Uterus (tissue), 4 donors: ENCODE results near the gene AK5. TPM values are rescaled to one million over a fixed set of nuclear protein-coding genes. Genes with fewer than 3 reads are reported as not detected.

Source experiments
- DNase-seq, 2 donors: peaks; one replicate each; pipeline ENCODE4 v3.0.0-alpha.2; 2019 to 2020
- H3K27ac ChIP-seq, 2 donors: fragments of 200-600 bp; sonication (generic); 1 replicate in 1 of 2; 2 replicates in 1 of 2; pipeline ENCODE4 v1.5.1; 2016 to 2018
- H3K27me3 ChIP-seq, 2 donors: fragments of 200-600 bp; sonication (generic); one replicate each; pipeline ENCODE4 v1.5.1; 2018 to 2019; ENCODE audit warnings: control low read depth in 1 of 2
- H3K36me3 ChIP-seq, 2 donors: fragments of 200-600 bp; sonication (generic); one replicate each; pipeline ENCODE4 v1.5.1; 2019; ENCODE audit warnings: control low read depth in 1 of 2
- H3K4me1 ChIP-seq, 2 donors: fragments of 200-600 bp; sonication (generic); one replicate each; pipeline ENCODE4 v1.5.1; 2018 to 2019; ENCODE audit warnings: control low read depth in 1 of 2
- H3K4me3 ChIP-seq, 2 donors: fragments of 200-600 bp; sonication (generic); 1 replicate in 1 of 2; 2 replicates in 1 of 2; pipeline ENCODE4 v1.5.1; 2018 to 2019; ENCODE audit warnings: mild to moderate bottlenecking in 1 of 2
- H3K9me3 ChIP-seq, 2 donors: fragments of 200-600 bp; sonication (generic); one replicate each; pipeline ENCODE4 v1.5.1; 2019; ENCODE audit warnings: control low read depth in 1 of 2
- POLR2A ChIP-seq, 2 donors: fragments of 450-650 bp; IDR thresholded peaks; one replicate each; pipeline ENCODE4 v1.6.1; 2016; ENCODE audit warnings: antibody characterized with exemption in 2 of 2, mild to moderate bottlenecking in 1 of 2, moderate library complexity in 1 of 2
- intact Hi-C: fragments of 100-400 bp; cut with DNase I; formaldehyde crosslinking; loops from one replicate; pipeline ENCODE4 v1.15.1; 2023; ENCODE audit warnings: low total_unique reads
- total RNA-seq, 4 donors: library from RNA; depleted of rRNA in 3 of 4; stranded (reverse); fragments of >200 nt in 3 of 4; gene quantifications; one replicate each; pipeline versions ENCODE4 v1.1.0 to v1.2.4, GENCODE V29; 2014 to 2023
- TF ChIP-seq, protein P1 (sequence below), 4 experiments: fragments of 200-600 bp in 2 of 4; fragments of 450-650 bp in 2 of 4; sonication (generic) in 2 of 4; IDR thresholded peaks; one replicate each; pipeline ENCODE4 v1.5.1; 2016 to 2019; ENCODE audit warnings: antibody characterized with exemption in 4 of 4, mild to moderate bottlenecking in 2 of 4, moderate library complexity in 1 of 4
- donor health status: DM: yes; HTN: yes; CAD: no.

The AK5 gene
- total RNA-seq, 4 donors from 2014 or later: 0.88 to 4.6 TPM; not detected in 2

DNA sequence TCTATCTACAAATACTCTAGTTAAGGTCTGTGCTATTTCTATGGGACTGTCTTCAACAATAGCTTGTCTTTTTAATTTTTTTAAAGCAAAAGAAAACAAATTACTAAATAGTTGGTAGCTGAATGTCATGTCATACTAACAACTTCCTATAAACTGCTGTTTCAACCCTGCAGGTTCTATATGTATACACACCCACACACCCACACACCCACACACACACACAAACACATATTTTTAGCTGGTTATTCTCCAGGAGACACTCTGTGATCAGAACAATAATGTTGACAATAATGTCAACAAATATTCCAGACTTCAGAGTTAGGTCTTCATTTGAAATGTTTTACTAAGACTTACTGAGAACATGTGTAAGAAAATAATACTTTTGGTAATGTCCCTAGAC lies 66.7 kb downstream of the AK5 start:
- no peak overlapping the region for H3K4me3 ChIP-seq
- no peaks in the 10 kb centered on the region for H3K4me1 ChIP-seq
- H3K36me3 ChIP-seq: no peaks in the 10 kb centered on the region
- H3K27me3 ChIP-seq: no peaks in the 10 kb centered on the region
- intact Hi-C loops: no loop called here
- TF ChIP-seq, protein P1, sequence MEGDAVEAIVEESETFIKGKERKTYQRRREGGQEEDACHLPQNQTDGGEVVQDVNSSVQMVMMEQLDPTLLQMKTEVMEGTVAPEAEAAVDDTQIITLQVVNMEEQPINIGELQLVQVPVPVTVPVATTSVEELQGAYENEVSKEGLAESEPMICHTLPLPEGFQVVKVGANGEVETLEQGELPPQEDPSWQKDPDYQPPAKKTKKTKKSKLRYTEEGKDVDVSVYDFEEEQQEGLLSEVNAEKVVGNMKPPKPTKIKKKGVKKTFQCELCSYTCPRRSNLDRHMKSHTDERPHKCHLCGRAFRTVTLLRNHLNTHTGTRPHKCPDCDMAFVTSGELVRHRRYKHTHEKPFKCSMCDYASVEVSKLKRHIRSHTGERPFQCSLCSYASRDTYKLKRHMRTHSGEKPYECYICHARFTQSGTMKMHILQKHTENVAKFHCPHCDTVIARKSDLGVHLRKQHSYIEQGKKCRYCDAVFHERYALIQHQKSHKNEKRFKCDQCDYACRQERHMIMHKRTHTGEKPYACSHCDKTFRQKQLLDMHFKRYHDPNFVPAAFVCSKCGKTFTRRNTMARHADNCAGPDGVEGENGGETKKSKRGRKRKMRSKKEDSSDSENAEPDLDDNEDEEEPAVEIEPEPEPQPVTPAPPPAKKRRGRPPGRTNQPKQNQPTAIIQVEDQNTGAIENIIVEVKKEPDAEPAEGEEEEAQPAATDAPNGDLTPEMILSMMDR (IDR thresholded peaks at IDR 0.05): no peak
- no peak for TF ChIP-seq POLR2A (IDR thresholded peaks at IDR 0.05)
- H3K27ac ChIP-seq: no peak overlapping the region
- no peak for DNase-seq
- H3K9me3 ChIP-seq: no peaks in the 10 kb centered on the region

DNA sequence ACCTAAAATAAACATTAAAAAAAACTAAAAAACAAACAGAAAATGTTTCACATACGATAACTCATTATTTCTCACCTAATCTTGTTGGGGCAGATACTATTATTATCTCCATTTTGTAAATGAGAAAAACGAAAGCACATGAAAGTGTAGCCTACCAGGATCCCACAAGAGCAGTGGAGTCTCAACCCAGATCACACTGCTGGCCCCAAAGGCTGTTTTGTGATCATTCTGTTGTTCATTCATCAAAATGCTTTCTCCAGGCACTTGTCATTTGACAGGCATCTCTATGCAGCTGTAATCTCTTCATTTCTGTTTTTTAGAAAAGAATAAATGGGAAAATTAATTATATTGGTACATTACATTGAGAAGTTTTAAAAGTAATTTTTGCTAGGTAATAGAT lies 67.5 kb downstream of the AK5 start:
- TF ChIP-seq, protein P1 (IDR thresholded peaks at IDR 0.05): no peak
- no peak for TF ChIP-seq POLR2A (IDR thresholded peaks at IDR 0.05)
- DNase-seq: no peak
- H3K27me3 ChIP-seq: no peaks in the 10 kb centered on the region
- H3K36me3 ChIP-seq: no peaks in the 10 kb centered on the region
- no peaks in the 10 kb centered on the region for H3K9me3 ChIP-seq
- H3K4me3 ChIP-seq: no peak overlapping the region
- intact Hi-C loops: no loop called here
- H3K27ac ChIP-seq: no peak overlapping the region
- H3K4me1 ChIP-seq: no peaks in the 10 kb centered on the region

DNA sequence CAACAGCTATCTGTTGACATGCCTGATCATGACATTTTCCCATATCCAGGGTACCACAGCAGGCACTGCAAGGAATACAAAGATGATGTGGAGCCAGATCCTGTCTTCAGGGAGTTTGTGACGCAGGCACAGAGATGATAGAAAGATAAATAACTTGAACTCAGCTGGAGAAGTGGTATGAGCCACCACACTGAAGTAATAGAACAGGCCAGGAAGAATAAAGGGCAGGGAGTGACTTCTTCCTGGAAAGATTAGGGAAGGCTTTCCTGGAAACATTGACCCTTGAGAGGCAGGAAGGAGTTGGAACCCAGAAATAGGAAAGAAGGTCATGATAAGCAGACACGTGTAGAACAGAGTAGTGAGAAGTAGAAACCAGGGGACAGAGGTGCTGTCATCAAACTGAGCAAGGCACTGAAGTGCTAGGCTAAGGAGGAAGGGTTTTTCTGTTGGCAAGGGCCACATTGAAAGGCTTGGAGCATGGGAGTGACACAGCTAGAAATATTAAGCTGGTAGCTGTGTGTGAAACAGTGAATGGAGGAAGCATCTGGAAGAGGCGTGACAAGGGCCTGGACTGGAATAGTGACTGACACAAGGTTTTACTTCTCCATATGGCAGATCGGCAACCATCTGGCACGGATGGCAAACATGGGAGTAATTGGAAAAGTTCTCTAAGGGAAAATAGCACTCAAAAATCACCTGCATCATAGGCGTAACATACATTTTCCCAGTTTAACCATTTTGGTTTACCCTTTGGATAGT lies 68.4 kb downstream of the AK5 start:
- Histone ChIP-seq H3K36me3 (no peaks in the 10 kb centered on the region), H3K4me1 (no peaks in the 10 kb centered on the region), H3K4me3 (no peak overlapping the region), H3K27ac (no peak overlapping the region), H3K9me3 (no peaks in the 10 kb centered on the region), H3K27me3 (no peaks in the 10 kb centered on the region)
- no peak for DNase-seq
- no peak for TF ChIP-seq POLR2A (IDR thresholded peaks at IDR 0.05)
- TF ChIP-seq, protein P1 (IDR thresholded peaks at IDR 0.05): no peak
- intact Hi-C loops: no loop called here

DNA sequence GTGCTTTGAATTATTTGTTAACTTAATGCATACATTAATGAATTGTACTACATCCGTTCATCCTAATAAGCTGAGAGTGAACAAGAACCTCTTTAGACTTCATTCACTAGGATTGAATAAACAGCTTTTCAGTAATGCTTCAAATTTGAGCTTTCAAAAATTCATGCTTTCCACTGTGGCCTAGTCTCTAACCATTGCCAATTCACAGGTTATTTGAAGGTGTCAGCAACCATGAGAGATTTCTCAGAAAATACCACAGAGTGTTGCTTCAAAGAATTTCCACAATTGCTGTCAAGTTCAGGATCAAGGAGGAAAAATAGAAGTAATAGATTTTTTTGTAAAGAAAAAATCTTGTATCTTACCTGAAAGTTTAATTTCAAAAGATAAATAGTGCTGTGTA lies 72.7 kb downstream of the AK5 start:
- no peaks in the 10 kb centered on the region for H3K27me3 ChIP-seq
- H3K27ac ChIP-seq: no peak overlapping the region
- H3K4me3 ChIP-seq: no peak overlapping the region
- H3K9me3 ChIP-seq: no peaks in the 10 kb centered on the region
- H3K36me3 ChIP-seq: no peaks in the 10 kb centered on the region
- DNase-seq: no peak
- no peaks in the 10 kb centered on the region for H3K4me1 ChIP-seq
- no peak for TF ChIP-seq POLR2A (IDR thresholded peaks at IDR 0.05)
- TF ChIP-seq, protein P1 (IDR thresholded peaks at IDR 0.05): no peak
- intact Hi-C loops: no loop called here

DNA sequence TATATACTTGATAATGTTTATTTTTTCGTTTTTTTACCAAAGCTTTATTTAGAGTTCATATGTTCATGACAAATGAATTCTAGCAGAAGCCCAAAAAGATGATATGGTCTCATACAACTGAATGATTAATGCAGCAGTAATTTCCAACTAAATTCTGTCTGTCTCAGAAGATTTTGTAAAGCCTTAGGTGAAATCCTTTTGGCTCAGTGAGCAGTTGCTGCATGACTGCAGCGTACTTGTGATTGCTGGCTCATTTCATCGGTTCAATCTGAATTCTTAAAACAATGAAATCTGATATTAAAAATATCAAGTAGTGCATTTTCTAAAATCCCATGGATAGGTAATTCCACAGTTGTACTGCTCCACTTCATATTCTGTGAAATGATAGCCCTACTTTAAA lies 73.2 kb downstream of the AK5 start:
- no peak for TF ChIP-seq POLR2A (IDR thresholded peaks at IDR 0.05)
- TF ChIP-seq, protein P1 (IDR thresholded peaks at IDR 0.05): no peak
- Histone ChIP-seq H3K4me3 (no peak overlapping the region), H3K9me3 (no peaks in the 10 kb centered on the region), H3K36me3 (no peaks in the 10 kb centered on the region), H3K4me1 (no peaks in the 10 kb centered on the region), H3K27me3 (no peaks in the 10 kb centered on the region), H3K27ac (no peak overlapping the region)
- DNase-seq: no peak
- intact Hi-C loops: no loop called here
